Endothelial cell of umbilical vein (primary cell): ENCODE results near the gene FYN. TPM values are rescaled to one million over a fixed set of nuclear protein-coding genes. Genes with fewer than 3 reads are reported as not detected.

Experiments
- BruUV-seq: library from RNA; stranded (reverse); fragments of 400-500 nt; replicated peaks from 2 replicates; lab custom pipeline; 2021; lab: Mats Ljungman, UMichigan
- CTCF ChIA-PET: fragments of 300-600, 350-600 bp; sonication (Branson Sonifier 250); formaldehyde crosslinking; loops from one replicate; lab custom pipeline; 2021; ENCODE audit warnings: antibody characterized with exemption, inconsistent platforms; lab: Charles Lee
- POLR2A ChIA-PET: fragments of 300-600, 350-600 bp; sonication (Branson Sonifier 250); formaldehyde crosslinking; loops from one replicate; lab custom pipeline; 2021; ENCODE audit warnings: antibody characterized with exemption, inconsistent platforms; lab: Charles Lee
- DNase-seq: peaks from one replicate; pipeline ENCODE4 v3.0.0-alpha.2; 2011; ENCODE audit warnings: low read depth, low spot score
- FAIRE-seq: peaks from 2 replicates; lab custom pipeline; 2011; peaks lifted over from hg19 to GRCh38; lab: Jason Lieb, UNC
- H2AFZ ChIP-seq: 2 replicates; pipeline ENCODE4 v1.6.0; 2012; ENCODE audit warnings: low read depth, low read length, control low read depth, inconsistent platforms
- H3K27ac ChIP-seq: 2 replicates; pipeline ENCODE4 v1.5.1; 2011; ENCODE audit warnings: low read depth, mild to moderate bottlenecking, control low read depth, low read length, moderate library complexity; ENCODE audit not compliant: insufficient read depth
- H3K27me3 ChIP-seq, 2 experiments: 2 replicates each; pipeline versions ENCODE4 v1.6.0 to v1.6.1; 2011; ENCODE audit warnings: low read length in 2 of 2, mixed read lengths in 1 of 2; ENCODE audit not compliant: control insufficient read depth in 2 of 2, insufficient read depth in 2 of 2
- H3K36me3 ChIP-seq, 2 experiments: 2 replicates in 1 of 2; 3 replicates in 1 of 2; pipeline ENCODE4 v1.5.1; 2011; ENCODE audit warnings: low read length in 2 of 2, mild to moderate bottlenecking in 1 of 2, moderate library complexity in 1 of 2; ENCODE audit not compliant: control insufficient read depth in 2 of 2, insufficient read depth in 2 of 2; ENCODE audit errors: extremely low read depth in 1 of 2
- H3K4me1 ChIP-seq: 3 replicates; pipeline ENCODE4 v1.5.1; 2011; ENCODE audit warnings: mild to moderate bottlenecking, low read length; ENCODE audit not compliant: control insufficient read depth, insufficient read depth; ENCODE audit errors: extremely low read depth
- H3K4me2 ChIP-seq: 2 replicates; pipeline ENCODE4 v1.6.1; 2011; ENCODE audit warnings: low read length, control low read depth, mixed read lengths; ENCODE audit not compliant: insufficient read depth
- H3K4me3 ChIP-seq, 3 experiments: fragments of 200-600 bp in 1 of 3; sonication (generic), shearing (Covaris generic) in 1 of 3; replicated peaks in 1 of 3; 2 replicates each; pipeline ENCODE4 v1.5.1; 2011 to 2016; ENCODE audit warnings: control low read depth in 3 of 3, low read length in 3 of 3, mild to moderate bottlenecking in 2 of 3, inconsistent platforms in 1 of 3, low read depth in 1 of 3, moderate library complexity in 1 of 3; ENCODE audit not compliant: insufficient read depth in 1 of 3
- H3K79me2 ChIP-seq: 2 replicates; pipeline ENCODE4 v1.6.0; 2012; ENCODE audit warnings: low read length, inconsistent platforms; ENCODE audit not compliant: control insufficient read depth, insufficient read depth
- H3K9ac ChIP-seq: replicated peaks from 2 replicates; pipeline ENCODE3; 2011; ENCODE audit warnings: low read length, control low read depth; ENCODE audit not compliant: insufficient read depth; ENCODE audit errors: extremely low read depth
- H3K9me1 ChIP-seq: replicated peaks from 3 replicates; pipeline ENCODE4 v1.6.0; 2011; ENCODE audit warnings: mild to moderate bottlenecking, low read length; ENCODE audit not compliant: control insufficient read depth, insufficient read depth; ENCODE audit errors: extremely low read depth
- H3K9me3 ChIP-seq: replicated peaks from 2 replicates; pipeline ENCODE4 v1.5.1; 2012; ENCODE audit warnings: low read length, inconsistent platforms; ENCODE audit not compliant: control insufficient read depth, insufficient read depth
- H4K20me1 ChIP-seq: replicated peaks from 2 replicates; pipeline ENCODE3; 2011; ENCODE audit warnings: mild to moderate bottlenecking, low read length; ENCODE audit not compliant: control insufficient read depth, insufficient read depth; ENCODE audit errors: extremely low read depth
- EZH2 ChIP-seq: IDR thresholded peaks from 2 replicates; pipeline ENCODE4 v1.6.1; 2012; ENCODE audit warnings: borderline replicate concordance, low read depth, mild to moderate bottlenecking, moderate library complexity, low read length, inconsistent platforms; ENCODE audit not compliant: severe bottlenecking
- FOS ChIP-seq: IDR thresholded peaks from 2 replicates; pipeline ENCODE4 v1.6.1; 2011; ENCODE audit warnings: mild to moderate bottlenecking, low read length, moderate library complexity, borderline replicate concordance; ENCODE audit not compliant: insufficient read depth
- GATA2 ChIP-seq: IDR thresholded peaks from 2 replicates; pipeline ENCODE4 v1.7.0; 2011; ENCODE audit warnings: low read depth, mild to moderate bottlenecking, moderate library complexity, mixed read lengths, low read length; ENCODE audit not compliant: insufficient read length, insufficient read depth
- JUN ChIP-seq: IDR thresholded peaks from 2 replicates; pipeline ENCODE4 v1.6.1; 2011; ENCODE audit warnings: borderline replicate concordance, low read depth; ENCODE audit not compliant: insufficient read length, insufficient read depth
- MYC ChIP-seq: IDR thresholded peaks from one replicate; pipeline ENCODE4 v1.6.1; 2011; ENCODE audit warnings: mild to moderate bottlenecking, low read depth, low read length
- POLR2A ChIP-seq: IDR thresholded peaks from 2 replicates; pipeline ENCODE4 v1.6.1; 2012; ENCODE audit warnings: low read depth, mild to moderate bottlenecking, control low read depth, low read length
- POLR2AphosphoS5 ChIP-seq: IDR thresholded peaks from 2 replicates; pipeline ENCODE4 v1.6.1; 2012; ENCODE audit warnings: low read depth, mild to moderate bottlenecking, control low read depth, low read length, moderate library complexity; ENCODE audit not compliant: insufficient read depth
- dilution Hi-C: fragments of 300-500 bp; cut with MboI; formaldehyde crosslinking; loops from one replicate; pipeline ENCODE4 v1.15.0; 2019; ENCODE audit warnings: low sequenced_read_pairs; ENCODE audit not compliant: extremely low pct_ligation_motif_present
- intact Hi-C: fragments of 100-400 bp; cut with micrococcal nuclease; formaldehyde crosslinking; loops from one replicate; pipeline ENCODE4 v1.10.0; 2022
- polyA plus RNA-seq, 4 experiments: library from polyadenylated mRNA; depleted of rRNA in 3 of 4; stranded (reverse) in 3 of 4; unstranded in 1 of 4; fragments of >200 nt; gene quantifications; 2 replicates each; pipeline versions ENCODE4 v1.2.1 to v1.2.3, GENCODE V29; 2011 to 2012; ENCODE audit warnings: missing spikeins in 1 of 4
- total RNA-seq: library from RNA; stranded (reverse); gene quantifications from 2 replicates; pipeline ENCODE4 v1.2.3, GENCODE V29; 2021
- TF ChIP-seq, protein P1 (sequence below): IDR thresholded peaks from 2 replicates; pipeline ENCODE4 v1.6.1; 2011; ENCODE audit not compliant: insufficient read depth, insufficient read length
- TF ChIP-seq, protein P2 (sequence below), 2 donors: IDR thresholded peaks; 1 replicate in 1 of 2; 2 replicates in 1 of 2; pipeline ENCODE4 v1.5.1; 2011; ENCODE audit warnings: low read length in 2 of 2, mild to moderate bottlenecking in 2 of 2, moderate library complexity in 2 of 2, control low read depth in 1 of 2, inconsistent platforms in 1 of 2, low read depth in 1 of 2; ENCODE audit not compliant: insufficient read depth in 1 of 2; ENCODE audit errors: extremely low read depth in 1 of 2

FYN gene
- total and polyA plus RNA-seq, 2 donors (not counting 3 experiments of a cell fraction or from before 2014, with no cell fraction given): 69.0 to 143 TPM

DNA sequence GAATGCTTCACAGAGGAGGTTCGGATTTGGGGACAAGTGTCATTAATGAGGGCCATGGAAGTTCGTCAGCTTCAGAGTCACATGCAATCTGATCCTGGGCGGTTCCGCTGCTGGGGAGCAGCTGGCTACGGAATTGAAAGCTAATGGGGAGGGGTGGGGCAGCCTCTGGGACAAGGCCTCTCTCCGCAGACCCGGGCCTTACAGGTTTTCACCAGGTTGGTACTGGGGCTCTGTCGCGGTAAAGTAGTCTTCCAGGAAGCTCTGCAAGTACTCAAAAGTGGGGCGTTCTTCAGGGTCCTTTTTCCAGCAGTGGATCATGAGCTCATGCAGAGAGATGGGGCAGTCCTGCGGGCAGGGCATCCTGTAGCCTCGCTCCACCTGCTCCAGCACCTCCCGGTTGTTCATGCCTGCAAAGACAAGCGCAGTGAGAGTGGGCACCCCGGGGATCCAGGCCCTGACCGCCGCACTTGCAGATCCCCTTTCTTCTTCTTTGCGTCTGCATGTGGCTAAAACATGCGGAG, 211.7 kb downstream of the FYN start:
- TF ChIP-seq FOS: no peak
- TF ChIP-seq EZH2: no peak
- TF ChIP-seq POLR2AphosphoS5: no peak
- TF ChIP-seq, protein P1, sequence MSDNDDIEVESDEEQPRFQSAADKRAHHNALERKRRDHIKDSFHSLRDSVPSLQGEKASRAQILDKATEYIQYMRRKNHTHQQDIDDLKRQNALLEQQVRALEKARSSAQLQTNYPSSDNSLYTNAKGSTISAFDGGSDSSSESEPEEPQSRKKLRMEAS: no peak
- TF ChIP-seq POLR2A: no peak
- TF ChIP-seq, protein P2, sequence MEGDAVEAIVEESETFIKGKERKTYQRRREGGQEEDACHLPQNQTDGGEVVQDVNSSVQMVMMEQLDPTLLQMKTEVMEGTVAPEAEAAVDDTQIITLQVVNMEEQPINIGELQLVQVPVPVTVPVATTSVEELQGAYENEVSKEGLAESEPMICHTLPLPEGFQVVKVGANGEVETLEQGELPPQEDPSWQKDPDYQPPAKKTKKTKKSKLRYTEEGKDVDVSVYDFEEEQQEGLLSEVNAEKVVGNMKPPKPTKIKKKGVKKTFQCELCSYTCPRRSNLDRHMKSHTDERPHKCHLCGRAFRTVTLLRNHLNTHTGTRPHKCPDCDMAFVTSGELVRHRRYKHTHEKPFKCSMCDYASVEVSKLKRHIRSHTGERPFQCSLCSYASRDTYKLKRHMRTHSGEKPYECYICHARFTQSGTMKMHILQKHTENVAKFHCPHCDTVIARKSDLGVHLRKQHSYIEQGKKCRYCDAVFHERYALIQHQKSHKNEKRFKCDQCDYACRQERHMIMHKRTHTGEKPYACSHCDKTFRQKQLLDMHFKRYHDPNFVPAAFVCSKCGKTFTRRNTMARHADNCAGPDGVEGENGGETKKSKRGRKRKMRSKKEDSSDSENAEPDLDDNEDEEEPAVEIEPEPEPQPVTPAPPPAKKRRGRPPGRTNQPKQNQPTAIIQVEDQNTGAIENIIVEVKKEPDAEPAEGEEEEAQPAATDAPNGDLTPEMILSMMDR (IDR thresholded peaks at IDR 0.05; ENCODE audit: extremely low read depth in 1 of 2, insufficient read depth in 1 of 2, low read depth in 1 of 2, low read length in 2 of 2): no peak
- no peak for TF ChIP-seq JUN
- no peak for TF ChIP-seq MYC
- TF ChIP-seq GATA2: no peak
- POLR2A ChIA-PET: no interaction called here
- Histone ChIP-seq H3K9me3 (no peaks in the 10 kb centered on the region), H3K4me2 (no peak overlapping the region), H3K4me1 (peaks cover 33% of the 10 kb centered on the region), H3K9me1 (no peaks in the 10 kb centered on the region), H4K20me1 (no peaks in the 10 kb centered on the region), H2AFZ (no peak overlapping the region), H3K4me3 (no peak overlapping the region), H3K27ac (no peak overlapping the region), H3K9ac (no peak overlapping the region), H3K36me3 (peaks cover 2% of the 10 kb centered on the region in 2 experiments), H3K79me2 (no peaks in the 10 kb centered on the region), H3K27me3 (no peaks in the 10 kb centered on the region)
- dilution Hi-C loops (no loop called here), intact Hi-C loops (loop anchor here (5.0 kb wide), 1 partner anchor 381 kb away; no protein-coding TSS in a partner anchor)
- DNase-seq (no peak), FAIRE-seq (no peak)
- CTCF ChIA-PET: no interaction called here
- TSS peak; percentile 89 for BruUV-seq
